Thoracic aorta (tissue), 2 donors: ENCODE measurements around the gene CCDC74B. TPM values are rescaled to one million over a fixed set of nuclear protein-coding genes. Genes with fewer than 3 reads are reported as not detected.
"Not testable (repeated sequence)": the region's sequence is repeated elsewhere in the genome, so short reads cannot be mapped to it uniquely, and the experiment has no call there.

Experiments used
- ATAC-seq: fragments of 150-250 bp; one replicate; pipeline ENCODE4 v1.8.0; 2017; ENCODE audit warnings: low read depth; ENCODE audit not compliant: insufficient number of reproducible peaks, low FRiP score
- DNase-seq: peaks from one replicate; pipeline ENCODE4 v3.0.0-alpha.2; 2020; ENCODE audit warnings: low spot score
- H3K27ac ChIP-seq, 2 donors: fragments of 200-600 bp; sonication (generic); 1 replicate in 1 of 2; 2 replicates in 1 of 2; pipeline ENCODE4 v1.5.1; 2016; ENCODE audit warnings: mild to moderate bottlenecking in 2 of 2, moderate library complexity in 2 of 2
- H3K27me3 ChIP-seq: fragments of 200-600 bp; sonication (generic); replicated peaks from 2 replicates; pipeline ENCODE4 v1.6.0; 2016; ENCODE audit warnings: mild to moderate bottlenecking; ENCODE audit not compliant: insufficient read depth
- H3K36me3 ChIP-seq: fragments of 200-600 bp; sonication (generic); one replicate; pipeline ENCODE4 v1.5.1; 2016
- H3K4me1 ChIP-seq, 2 donors: fragments of 200-600 bp; sonication (generic); 1 replicate in 1 of 2; 2 replicates in 1 of 2; pipeline versions ENCODE4 v1.5.1 to v1.6.0; 2016; ENCODE audit warnings: low read depth in 2 of 2, mild to moderate bottlenecking in 1 of 2; ENCODE audit not compliant: control insufficient read depth in 1 of 2
- H3K4me3 ChIP-seq: fragments of 200-600 bp; sonication (generic); 2 replicates; pipeline ENCODE4 v1.5.1; 2016; ENCODE audit warnings: mild to moderate bottlenecking
- H3K9me3 ChIP-seq: fragments of 200-600 bp; sonication (generic); 2 replicates; pipeline ENCODE4 v1.5.1; 2016
- total RNA-seq, 2 donors: library from RNA; depleted of rRNA; stranded (reverse); fragments of >200 nt; gene quantifications; one replicate each; pipeline versions ENCODE4 v1.1.0 to v1.2.3, GENCODE V29; 2016
- TF ChIP-seq, protein P1 (sequence below): fragments of 200-600 bp; sonication (generic); IDR thresholded peaks from one replicate; pipeline ENCODE4 v1.5.1; 2019; ENCODE audit warnings: antibody characterized with exemption

Gene CCDC74B
- total RNA-seq, 2 donors from 2014 or later, result 2.0 to 12.4 TPM

DNA sequence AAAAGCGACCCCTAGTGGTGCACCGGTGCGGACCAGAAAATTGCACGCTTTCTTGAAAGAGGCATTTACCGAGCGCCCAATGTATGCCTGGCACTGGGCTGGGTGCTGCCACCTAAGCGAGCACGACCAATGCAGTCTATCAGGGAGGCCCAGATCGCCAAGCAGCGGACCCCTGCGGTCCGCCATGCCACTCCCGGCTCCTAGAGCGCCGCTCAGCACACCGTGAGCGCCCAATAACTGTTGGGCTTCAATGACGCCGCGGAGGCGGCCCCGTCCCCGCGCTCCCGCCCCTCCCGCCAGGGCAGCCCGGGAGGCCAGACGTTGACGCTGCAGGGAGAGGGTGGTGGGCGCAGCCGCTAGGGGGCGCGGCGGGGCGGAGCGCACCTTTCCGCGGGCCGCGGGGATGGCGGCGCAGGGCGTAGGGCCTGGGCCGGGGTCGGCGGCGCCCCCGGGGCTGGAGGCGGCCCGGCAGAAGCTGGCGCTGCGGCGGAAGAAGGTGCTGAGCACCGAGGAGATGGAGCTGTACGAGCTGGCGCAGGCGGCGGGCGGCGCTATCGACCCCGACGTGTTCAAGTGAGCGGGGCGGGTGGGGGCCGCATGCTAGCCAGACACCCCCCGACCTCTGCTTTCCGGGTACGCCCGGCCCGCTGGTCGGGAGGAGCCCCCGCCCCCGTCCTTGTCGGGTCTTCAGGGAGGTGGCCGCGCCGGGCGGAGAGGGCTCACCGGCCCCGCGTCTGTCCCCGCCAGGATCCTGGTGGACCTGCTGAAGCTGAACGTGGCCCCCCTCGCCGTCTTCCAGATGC, 37.2 kb upstream of the CCDC74B start, which contains the start of gene MZT2B:
Gene MZT2B (plus strand): TSS at position 383 of the 803 bp plus-strand sequence. CDS start 21 bp downstream, at position 404.
- ATAC-seq (peak; percentile 88), DNase-seq (peak; percentile 33)
- H3K4me1 ChIP-seq, result peaks cover 17 to 23% of the 10 kb centered on the region in 2 donors
- TF ChIP-seq, protein P1, sequence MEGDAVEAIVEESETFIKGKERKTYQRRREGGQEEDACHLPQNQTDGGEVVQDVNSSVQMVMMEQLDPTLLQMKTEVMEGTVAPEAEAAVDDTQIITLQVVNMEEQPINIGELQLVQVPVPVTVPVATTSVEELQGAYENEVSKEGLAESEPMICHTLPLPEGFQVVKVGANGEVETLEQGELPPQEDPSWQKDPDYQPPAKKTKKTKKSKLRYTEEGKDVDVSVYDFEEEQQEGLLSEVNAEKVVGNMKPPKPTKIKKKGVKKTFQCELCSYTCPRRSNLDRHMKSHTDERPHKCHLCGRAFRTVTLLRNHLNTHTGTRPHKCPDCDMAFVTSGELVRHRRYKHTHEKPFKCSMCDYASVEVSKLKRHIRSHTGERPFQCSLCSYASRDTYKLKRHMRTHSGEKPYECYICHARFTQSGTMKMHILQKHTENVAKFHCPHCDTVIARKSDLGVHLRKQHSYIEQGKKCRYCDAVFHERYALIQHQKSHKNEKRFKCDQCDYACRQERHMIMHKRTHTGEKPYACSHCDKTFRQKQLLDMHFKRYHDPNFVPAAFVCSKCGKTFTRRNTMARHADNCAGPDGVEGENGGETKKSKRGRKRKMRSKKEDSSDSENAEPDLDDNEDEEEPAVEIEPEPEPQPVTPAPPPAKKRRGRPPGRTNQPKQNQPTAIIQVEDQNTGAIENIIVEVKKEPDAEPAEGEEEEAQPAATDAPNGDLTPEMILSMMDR, result peak; percentile 75
- H3K27me3 ChIP-seq, H3K36me3 ChIP-seq, H3K9me3 ChIP-seq: not testable (repeated sequence)
- H3K27ac ChIP-seq, result peak within 1 kb of the TSS; percentile 80 to 81
- H3K4me3 ChIP-seq, result peak within 1 kb of the TSS; percentile 100

GRCh38 chr2:130181325-130181879, 36.5 kb upstream of the CCDC74B start, which contains the start of gene SMPD4:
SMPD4 (minus strand) TSS chr2:130181602; CDS start chr2:130176592, 5,010 bp downstream.
- Histone ChIP-seq H3K27me3 (no peaks in the 10 kb centered on the region), H3K4me3 (peak within 1 kb of the TSS; percentile 100), H3K36me3 (peaks cover 2% of the 10 kb centered on the region), H3K4me1 (peaks cover 17 to 23% of the 10 kb centered on the region in 2 donors), H3K27ac (peak within 1 kb of the TSS; percentile 80 to 81), H3K9me3 (no peaks in the 10 kb centered on the region)
- DNase-seq (peak; percentile 85), ATAC-seq (peak; percentile 93)
- TF ChIP-seq, protein P1, result no peak

DNA sequence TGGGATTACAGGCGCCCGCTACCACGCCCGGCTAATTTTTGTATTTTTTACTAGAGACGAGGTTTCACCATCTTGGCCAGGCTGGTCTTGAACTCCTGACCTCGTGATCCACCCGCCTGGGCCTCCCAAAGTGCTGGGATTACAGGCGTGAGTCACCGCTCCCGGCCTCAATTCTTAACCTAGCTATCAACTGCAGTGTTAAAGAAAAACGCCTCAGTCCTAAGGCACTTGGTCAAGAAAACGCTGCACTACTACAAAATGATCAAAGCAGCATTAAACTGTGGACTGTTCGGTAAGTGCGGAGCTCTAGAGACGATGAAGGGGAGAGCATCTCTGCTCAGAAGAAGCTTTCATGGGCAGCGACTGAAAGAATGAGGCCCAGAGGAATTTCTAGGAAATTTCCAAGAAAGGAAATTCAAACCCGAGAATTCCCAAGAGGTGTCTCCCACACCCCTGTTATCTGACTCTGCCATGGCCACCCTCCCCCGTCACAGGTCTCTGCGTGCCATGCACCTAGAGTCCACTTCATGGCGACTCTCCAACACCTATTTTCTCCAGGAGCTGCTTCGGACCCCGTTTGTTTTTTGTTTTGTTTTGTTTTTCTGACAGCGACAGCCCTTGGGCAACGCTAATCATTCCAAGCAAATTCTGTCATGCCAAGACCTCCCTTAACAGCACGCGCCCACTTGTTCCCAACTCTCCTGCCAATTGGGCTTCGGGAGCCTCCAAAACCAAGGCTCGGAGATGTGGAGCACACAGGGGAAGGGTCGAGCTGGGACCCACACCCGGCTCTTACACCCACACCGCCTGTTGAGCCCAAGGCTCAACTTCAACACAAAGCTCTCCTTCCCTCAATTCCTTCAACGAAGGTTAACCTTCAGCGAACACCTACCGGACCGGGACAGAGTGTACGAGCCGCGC, 35.8 kb upstream of the CCDC74B start:
- peak overlapping the region; percentile 80 to 81 for H3K27ac ChIP-seq
- not testable (repeated sequence) for H3K9me3 ChIP-seq, H3K36me3 ChIP-seq, H3K27me3 ChIP-seq, ATAC-seq, DNase-seq
- peak overlapping the region; percentile 100 for H3K4me3 ChIP-seq
- peaks cover 17 to 23% of the 10 kb centered on the region in 2 donors for H3K4me1 ChIP-seq

- peaks cover 31% of the 10 kb centered on the region for H3K36me3 ChIP-seq
- not testable (repeated sequence) for H3K4me1 ChIP-seq, ATAC-seq, H3K4me3 ChIP-seq, H3K27ac ChIP-seq, H3K27me3 ChIP-seq, DNase-seq, H3K9me3 ChIP-seq
These were observed 30.0 kb upstream of the CCDC74B start for GRCh38 chr2:130174866-130175265.

GRCh38 chr2:130169896-130170295, 25.0 kb upstream of the CCDC74B start:
- Histone ChIP-seq H3K4me3 (no peak overlapping the region), H3K36me3 (peaks cover 38% of the 10 kb centered on the region), H3K9me3 (no peaks in the 10 kb centered on the region), H3K27me3 (no peaks in the 10 kb centered on the region), H3K27ac (no peak overlapping the region), H3K4me1 (no peaks in the 10 kb centered on the region)
- no peak for ATAC-seq
- DNase-seq, result no peak
- TF ChIP-seq, protein P1, result no peak

DNA sequence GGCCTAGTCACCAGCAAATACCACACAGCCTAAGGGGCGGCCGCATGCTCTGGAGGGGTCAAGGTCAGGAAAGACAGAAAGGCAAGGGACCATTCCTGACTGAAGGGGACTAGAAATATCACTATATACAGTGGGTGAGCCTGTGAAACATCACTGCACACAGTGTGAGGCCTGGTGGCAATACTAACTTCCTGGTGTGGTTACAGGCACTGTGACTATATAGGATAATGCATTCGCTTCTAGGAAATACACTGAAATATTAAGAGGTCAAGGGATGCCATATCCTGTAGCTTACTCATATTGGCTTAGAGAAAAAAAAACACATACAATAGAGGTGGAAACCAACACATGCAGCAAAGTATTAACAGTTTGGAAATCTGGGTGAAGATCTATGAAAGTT, 24.3 kb upstream of the CCDC74B start:
- ATAC-seq, result not testable (repeated sequence)
- H3K36me3 ChIP-seq, result peaks cover 40% of the 10 kb centered on the region

DNA sequence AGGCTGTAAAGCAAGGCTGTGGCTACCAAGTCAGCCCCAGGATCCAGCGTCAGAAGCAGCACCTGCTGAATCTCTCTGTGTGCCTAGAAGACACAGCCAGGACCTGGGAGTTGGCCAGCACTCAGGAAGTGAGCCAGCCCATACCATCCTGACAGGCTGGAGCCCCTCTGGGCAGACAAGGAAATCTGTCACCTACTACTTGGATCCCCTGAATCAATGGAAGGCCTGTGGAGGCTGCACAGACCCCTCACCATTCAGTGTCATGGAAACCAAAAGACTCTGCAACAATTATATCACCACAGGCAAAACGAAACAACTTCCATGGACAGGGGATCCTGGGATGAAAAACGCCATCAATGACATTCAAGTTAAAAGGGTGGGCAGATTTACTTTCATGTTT, 21.7 kb upstream of the CCDC74B start:
- not testable (repeated sequence) for H3K9me3 ChIP-seq, H3K4me3 ChIP-seq, H3K27me3 ChIP-seq, DNase-seq, H3K27ac ChIP-seq, ATAC-seq, H3K4me1 ChIP-seq
- peaks cover 31% of the 10 kb centered on the region for H3K36me3 ChIP-seq

More for the DNA sequence above, 24.3 kb upstream of the CCDC74B start:
- H3K27me3 ChIP-seq, DNase-seq, H3K27ac ChIP-seq, H3K4me3 ChIP-seq, H3K4me1 ChIP-seq, H3K9me3 ChIP-seq: not testable (repeated sequence)
